HG03039 (cell line): ENCODE results near the gene EPHA3.

Experiments
- ATAC-seq: cut with Tn5 transposase; IDR thresholded peaks from one replicate; pipeline ENCODE4 v1.9.1; 2021; ENCODE audit warnings: mild to moderate bottlenecking, moderate library complexity; ENCODE audit not compliant: unreplicated experiment

EPHA3 gene

DNA sequence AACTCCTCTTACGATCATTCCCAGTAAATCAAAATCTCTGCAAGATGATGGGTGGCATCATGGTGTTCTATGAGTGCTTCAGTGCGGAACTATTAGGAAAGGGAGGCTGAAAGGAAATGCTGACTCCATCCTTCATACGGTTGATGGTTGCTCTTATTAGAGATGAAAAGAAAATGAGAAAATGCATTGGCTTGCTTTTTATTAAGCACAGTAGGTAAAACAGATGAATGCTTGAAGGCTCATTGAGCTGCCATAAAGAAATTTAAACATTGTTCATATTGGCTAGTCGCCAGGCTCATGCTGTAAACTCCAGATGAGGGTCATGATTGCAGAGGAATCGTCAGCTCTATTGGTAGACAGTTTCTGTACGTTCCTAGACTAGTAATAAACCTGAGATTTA, 115.8 kb downstream of the EPHA3 start:
- ATAC-seq: no peak

DNA sequence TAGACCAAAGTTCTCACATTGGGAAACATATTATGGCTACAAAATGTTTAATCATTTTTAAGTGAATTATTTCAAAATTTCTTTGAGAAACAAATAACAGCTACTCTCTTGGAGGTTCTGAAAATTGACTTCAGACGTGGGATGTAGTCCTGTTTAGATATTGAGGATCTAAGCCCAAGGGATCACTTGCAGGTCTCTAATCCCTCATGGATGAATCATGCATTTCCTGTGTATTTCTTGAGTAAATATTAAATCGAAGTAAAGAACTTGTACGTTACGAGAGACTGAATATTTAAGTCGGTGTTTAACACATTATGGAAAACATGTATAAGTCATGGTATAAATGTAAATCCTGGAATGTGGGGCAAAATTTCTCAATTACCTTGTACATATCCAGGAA, 119.8 kb downstream of the EPHA3 start:
- ATAC-seq: no peak

DNA sequence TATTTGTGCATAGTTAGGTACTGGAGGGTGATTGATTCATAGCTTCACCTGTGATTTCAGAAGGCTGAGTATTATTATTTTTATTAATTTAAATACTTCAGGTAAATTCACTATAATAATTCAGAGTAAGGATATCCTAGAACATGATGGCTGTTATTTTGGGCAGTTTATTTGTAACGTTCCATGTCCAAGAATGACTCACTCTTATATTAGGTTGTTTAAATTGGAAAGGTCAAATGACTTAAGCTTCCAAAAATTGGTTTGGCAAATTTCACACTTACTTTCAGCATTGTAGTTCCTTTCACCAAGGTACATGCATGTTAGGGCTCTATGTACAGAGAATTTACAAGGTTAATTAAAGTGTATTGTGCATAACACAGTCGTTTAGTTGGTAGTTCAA, 120.2 kb downstream of the EPHA3 start:
- no peak for ATAC-seq

DNA sequence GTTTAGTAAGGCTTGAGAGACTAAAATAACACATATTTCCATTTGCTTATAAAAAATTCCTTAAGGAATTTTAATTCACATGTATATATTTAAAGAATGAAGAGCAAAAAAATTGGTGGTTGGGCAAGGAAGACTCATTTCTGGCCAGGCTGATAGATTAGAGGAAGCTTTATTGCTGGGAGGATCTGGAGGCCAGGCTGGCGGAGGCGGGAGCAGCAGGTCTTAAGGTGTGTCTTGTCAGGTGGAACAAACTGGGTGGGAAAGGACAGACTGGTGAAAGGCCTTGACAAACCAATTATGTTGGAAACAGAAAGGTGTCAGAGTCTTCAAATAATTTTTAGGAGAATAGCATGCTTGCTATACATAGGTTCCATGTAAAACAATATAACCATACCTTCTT, 124.7 kb downstream of the EPHA3 start:
- ATAC-seq: no peak

DNA sequence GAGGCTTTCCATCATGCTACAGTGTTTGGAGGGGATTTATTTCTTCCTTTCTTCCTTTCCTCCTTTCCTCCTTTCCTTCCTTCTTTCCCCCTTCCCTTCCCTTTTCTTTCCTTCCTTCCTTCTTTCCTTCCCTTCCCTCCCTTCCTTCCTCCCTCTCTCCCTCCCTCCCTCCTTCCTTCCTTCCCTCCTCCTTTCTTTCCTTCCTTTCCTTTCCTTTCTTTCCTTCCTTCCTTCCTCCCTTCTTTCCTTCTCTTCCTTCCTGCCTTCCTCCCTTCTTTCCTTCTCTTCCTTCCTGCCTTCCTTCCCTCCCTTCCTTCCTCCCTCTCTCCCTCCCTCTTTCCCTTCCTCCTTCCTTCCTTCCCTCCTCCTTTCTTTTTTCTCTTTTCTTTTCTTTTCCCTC, 127.2 kb downstream of the EPHA3 start:
- ATAC-seq: no peak

DNA sequence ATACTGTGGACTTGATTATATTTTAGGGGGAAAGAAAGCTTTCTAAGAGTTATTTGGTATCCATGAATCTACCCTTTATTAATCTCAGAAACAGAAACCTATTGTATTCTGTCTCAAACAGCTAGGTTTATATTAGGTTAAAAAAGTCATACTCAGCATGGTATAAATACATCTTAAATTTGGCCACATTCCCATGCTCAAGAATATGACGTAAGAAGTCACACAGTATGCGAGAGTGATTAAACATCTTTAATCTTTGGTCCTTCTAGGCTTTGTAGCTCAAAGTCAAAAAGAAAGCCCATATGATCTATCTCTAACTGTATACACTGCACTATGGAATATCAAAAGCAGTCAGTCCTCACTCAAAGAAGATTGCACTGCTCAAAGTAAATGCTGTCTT, 131.4 kb downstream of the EPHA3 start:
- ATAC-seq: no peak

DNA sequence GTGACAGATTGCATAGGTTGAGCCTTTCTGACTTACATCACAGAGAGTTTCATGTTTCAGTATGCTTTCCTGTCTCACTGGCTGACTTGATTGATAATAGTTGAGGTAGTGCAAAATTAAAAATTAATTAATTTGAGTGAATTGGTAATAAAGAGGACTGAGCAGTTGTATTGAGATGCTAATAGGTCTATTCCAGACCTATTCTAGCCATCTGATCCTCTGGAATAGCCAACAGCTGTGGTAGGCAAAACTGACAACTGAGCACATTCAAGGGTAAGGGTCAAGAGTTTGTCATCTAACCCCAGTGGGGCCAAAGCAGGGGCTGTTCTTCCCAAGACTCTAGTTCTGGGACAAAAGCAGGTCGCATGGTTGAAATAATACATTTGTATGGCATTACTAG, 132.4 kb downstream of the EPHA3 start:
- no peak for ATAC-seq

DNA sequence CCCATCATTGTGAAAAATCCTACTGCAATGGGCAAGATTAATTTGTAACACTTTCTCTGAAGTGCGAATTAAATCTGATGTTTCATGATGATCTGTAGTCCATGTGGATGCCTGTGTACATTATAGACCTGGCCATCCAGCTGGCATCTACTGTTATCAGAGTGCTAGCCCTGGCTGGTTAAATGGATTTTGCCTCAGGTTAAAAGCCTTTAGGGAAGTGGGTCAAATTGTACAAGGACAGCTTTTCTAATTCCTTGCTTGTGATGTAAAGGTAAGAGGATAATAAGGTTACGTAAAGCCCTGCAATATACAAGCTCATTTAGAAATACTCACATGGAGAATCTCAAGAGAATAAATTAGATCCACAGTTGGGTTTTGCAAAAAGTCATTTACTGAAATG, 138.2 kb downstream of the EPHA3 start:
- ATAC-seq: no peak

DNA sequence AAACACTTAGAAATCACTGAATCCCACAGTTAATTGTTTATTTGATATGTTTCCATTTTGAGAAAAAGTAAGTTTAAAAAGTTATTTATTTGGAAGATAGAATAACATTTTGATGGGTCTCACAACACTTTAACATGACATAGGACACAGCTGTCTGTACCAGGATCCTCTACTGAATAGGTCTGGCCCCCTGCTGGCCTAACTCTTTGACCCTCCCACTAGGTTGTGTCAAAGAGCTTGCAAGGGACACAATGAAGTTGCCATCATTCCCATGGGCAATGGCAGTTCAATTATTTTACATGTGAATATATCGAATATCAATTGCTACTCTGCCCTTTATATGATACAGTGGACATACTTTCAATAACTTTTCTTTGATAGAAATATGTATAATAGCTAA, 138.9 kb downstream of the EPHA3 start:
- no peak for ATAC-seq

DNA sequence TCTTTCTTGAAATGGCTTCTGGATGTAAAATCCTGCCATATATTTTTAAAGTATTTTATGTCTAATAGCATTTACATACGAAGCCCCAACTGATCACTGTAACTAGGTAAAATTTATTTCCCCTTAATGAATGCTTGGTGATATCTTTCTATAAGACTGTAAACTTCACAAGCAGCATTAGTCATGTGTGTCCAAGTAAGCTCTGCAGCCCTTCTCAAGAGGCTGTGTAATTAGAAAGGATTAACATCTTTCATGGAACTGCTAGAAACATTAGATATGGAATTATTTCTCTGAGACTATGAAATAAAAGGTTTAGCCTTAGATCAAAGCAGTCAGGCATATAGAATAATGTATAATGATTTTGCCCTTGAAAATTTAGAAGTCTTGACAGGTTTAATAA, 143.3 kb downstream of the EPHA3 start:
- ATAC-seq: no peak

DNA sequence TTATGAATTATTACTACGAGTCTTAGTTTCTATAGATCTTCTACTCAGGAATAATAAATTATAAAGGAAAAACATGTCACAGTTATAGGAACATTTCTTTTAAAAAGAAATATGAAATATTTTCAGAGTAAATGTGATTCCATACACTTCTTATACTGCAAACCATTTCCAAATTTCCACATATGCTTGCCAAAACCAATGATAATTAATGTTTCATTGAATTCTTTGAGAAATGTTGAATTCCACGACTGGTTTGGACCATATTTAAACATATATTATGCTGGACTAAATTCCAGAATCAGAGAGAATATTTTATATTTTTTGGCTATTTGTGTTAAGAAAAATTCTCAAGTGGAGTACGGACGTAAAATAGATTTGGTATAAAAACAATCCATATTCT, 144.6 kb downstream of the EPHA3 start:
- no peak for ATAC-seq

DNA sequence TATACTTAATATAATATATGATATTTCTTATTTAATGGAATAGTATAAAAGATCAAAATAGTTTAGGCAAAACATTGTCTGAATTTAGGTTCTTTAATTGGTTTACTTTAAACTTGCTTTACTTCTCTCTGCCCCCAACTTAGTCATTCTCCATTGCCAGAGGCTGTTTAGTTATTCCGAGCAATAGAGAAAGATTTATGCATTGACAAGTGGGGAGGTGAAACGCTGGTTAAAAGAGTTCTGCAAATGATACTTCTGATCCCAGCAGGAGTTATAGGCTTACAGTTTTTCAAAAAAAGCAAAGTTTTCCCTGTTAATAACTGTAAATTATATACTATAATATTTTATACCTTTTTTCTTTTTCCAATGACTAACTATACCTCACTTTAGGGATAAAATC, 145.4 kb downstream of the EPHA3 start:
- ATAC-seq: no peak

DNA sequence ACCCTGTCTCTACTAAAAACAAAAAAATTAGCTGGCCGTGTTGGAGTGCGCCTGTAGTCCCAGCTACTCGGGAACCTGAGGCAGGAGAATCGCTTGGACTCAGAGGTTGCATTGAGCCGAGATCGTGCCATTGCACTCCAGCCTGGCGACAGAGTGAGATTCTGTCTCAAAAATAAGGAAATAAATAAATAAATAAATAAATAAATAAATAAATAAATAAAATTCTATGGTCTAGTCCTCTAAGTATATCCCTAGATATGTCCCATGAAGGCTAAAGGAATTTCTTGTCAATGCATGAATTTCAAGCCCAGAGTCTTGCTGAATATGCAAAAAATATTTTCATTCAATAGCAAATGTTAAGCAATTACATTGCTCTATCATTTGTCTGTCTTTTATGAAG, 149.0 kb downstream of the EPHA3 start:
- ATAC-seq: no peak

DNA sequence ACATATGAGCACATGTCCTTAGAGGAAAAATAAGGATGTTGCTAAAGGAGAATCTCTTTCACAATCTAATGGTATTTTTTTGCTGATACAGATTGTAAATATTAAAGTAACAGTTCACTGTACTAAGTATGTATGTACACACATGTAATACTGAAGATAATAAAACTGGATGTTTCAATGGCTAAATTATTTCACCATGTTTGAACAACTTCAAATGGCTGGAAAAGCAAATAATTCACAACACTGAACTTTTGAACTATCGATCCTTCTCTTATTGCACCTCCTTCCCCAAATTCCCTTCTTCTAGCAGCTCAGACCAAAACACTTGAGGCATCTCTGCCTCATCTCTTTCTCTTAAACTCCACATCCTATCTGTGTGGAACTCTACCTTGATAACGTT, 149.5 kb downstream of the EPHA3 start:
- no peak for ATAC-seq

DNA sequence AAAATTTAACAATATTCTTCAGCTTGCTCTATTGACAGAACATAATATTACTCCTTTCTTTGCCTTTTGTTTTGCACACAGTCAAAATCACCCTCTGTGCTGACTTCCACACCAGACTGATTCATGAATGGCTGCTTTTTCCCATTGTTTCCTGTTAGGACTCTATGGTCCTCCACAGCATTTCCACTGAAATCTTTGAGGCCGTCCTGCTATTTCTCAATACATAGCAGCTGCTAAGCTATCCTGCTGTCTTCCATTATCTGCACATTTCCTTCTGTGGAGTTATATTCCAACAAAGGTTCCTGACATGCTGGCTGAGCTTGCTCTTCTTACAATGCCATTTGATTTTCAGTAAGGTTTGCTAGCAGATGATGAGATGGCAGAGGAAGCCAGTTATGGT, 153.3 kb downstream of the EPHA3 start:
- no peak for ATAC-seq

DNA sequence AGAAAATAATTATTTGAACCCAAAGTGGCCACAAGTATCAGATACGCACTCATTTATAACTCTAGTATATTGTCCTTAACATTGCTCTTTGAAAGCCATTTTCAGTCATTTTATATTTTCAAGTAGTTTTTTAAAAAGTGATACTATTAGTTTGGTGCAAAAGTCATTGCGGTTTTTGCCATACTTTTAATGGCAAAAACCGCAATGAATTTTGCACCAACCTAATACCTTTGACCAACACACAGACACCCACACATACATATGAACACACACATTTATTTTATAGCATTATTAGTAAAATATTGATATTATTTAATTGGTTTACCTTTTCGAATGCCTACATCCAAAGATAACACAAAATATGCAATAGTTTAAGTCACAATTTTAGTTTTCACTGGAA, 154.3 kb downstream of the EPHA3 start:
- ATAC-seq: no peak

DNA sequence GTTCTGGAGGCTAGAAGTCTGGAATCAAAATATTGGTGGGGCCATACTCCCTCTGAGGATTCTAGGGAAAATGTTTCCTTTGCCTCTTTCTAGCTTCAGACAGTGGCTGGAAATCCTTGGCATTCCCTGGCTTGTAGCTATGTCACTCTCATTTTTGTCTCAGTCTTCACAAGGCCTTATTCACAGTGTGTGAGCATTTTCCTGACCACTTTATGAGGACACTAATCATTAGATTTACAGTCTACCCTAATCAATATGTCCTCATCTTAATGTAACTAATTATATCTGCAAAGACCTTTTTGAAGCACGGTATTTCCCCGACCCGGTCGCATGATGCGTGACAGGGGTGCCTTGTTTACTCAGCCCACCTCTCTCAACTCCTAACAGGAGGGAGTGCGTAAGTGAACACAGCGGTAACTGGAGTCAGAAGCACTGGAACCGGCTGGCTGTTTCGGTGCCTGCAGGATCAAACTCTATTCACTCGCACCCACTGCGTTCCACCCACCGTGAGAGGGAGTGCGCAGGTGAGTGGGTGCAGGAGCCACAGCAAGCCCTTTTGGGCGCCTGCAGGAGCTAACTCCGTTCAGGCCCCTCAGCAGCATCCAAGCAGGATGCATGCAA, 155.0 kb downstream of the EPHA3 start:
- no peak for ATAC-seq

DNA sequence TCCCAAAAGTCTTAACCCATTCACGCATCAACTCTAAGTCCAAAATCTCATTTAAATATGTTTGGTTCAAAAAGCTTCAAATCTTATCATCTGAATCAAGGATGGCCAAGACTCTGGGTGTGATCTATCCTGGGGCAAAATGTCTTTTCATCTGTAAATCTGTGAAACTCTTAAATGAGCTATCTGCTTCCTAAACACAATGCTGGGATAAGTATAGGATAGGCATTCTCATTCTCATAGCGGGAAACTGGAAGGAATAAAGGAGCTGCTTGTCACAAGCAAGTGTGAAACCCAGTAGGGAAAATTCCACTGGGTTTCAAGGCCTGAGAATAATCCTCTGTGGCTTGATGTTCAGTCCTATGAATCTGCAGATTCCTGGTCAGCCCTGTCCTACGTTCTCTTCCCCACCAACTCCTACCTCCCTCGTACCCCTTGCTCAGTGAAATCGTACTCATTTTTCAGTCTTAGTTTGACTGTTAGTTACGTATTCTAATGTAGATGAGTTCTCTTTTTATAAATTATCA, 156.7 kb downstream of the EPHA3 start:
- ATAC-seq: no peak

DNA sequence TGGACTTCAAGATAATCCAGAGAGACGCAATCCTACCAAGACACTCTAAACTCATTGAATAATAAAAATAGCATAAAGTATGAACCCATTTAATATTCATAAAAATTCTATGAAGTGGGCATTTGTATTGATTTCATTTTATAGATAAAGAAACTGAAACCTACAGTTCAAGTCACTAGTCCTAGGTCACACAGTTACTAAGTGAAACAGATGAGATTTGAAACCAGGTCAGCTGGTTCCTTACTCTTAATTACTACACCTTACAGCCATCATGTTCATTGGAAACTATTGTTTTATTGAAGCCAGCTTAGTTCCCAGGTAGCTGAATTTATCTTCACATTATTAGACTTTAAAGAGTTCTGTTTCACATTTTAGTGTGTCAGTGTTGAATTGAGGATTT, 158.7 kb downstream of the EPHA3 start:
- ATAC-seq: no peak

DNA sequence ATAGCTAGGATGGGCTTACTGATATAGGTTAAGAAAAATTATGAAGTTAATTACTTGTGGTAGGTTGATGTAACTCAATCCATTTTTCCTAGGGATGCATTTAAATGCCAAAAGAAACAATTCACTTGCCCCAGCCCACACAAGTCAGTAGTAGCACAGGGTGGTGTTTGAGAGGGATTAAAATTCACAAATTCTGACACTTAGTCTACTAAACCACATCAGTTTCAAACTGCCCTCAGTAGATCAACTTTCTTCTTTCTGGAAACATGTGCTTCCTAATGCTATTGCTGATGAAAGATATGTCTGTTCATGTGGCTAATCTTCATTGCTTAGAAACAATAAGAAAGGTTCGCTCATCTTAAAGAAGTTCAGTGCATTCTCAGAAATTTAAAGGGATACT, 160.6 kb downstream of the EPHA3 start:
- ATAC-seq: no peak

DNA sequence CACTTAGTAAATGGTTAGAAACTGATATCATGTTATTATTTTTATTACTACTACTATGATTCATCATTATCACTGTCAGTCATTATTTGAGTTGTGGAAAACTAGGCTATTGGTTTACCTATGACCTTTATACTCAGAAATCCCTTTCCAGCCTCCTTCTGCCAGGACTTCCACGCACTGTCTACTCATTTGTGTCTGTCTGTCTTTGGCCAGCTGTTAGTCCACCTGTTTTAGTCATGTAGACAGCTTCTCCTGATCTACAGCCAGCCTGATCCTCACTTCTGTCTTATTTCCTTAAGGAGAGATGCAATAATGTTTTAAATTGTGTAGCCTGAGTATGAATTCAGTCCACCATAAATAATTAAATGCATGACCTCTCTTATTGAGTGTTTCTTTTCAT, 162.8 kb downstream of the EPHA3 start:
- ATAC-seq: no peak

DNA sequence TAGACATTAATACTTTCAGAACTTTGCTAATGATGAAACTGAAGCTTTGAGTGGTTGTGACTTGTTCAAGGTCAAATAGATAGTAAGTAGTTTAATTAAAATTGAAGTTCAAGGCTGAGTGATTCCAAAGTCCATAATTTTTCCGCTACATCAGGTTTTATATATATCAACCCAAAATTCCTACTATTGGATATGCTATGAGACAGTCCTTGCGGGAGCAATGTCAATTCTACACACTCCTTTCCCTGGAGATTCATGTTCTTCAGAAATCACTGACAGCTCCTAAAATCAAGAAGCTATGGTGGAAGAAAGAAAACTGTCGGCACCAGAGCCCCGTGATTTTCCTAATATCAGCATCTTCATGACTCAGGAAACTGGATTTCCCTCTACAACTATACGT, 167.6 kb downstream of the EPHA3 start:
- ATAC-seq: no peak

DNA sequence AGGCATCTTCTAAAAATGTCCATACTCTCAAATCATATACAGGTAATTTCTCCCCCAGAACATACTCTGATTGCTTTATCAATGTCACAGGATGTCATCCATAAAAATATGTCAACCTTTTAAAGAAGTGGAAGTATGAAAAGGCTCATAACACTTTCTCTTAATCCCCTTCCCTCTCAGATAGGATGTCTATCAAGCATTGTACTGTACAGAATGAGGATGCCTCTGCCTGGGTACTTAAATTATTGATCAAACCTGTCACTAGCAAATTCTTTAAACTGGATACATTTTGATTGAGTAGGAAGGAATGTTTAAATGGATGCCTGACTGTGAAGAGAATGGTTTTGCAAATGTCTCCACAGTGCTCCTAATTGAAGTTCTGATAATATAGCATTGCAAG, 168.7 kb downstream of the EPHA3 start:
- ATAC-seq: no peak
